Measurements from ENCODE around the gene SEMA4D.

SEMA4D gene

DNA sequence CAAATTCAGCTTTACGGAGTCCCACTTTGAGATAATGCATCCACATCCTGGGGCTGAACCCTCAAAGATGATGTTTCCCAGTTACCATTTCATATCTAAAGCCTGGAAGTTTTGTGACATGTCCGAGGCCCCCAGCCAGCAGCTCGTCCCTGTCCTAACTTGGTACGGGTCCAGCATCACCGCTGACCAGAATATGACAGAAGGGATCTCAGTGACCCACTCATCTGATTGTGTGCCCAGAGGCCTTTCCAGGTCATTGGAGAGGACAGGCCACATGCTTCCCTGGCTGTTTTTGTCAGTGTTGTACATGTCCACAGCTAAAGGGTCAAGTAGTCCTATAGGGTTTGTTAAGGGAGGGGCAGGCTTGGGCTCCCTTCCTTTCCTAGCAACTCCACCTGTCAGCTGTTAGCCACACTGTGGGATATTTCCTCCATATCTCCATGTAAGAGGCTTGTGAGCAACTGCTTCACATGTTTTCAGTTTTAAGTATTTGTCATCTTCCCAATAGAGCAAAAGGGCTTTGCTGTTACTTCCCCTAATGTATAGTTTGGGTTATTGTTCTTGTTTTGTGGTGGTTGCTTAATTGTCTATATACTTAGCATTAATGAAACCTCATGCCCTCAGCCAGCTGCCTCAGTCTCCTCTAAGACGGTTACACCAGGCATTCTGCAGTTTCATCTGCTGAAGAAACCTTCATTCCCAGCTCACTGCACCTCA lies 146.2 kb downstream of the SEMA4D start:
- no peak for DNase-seq (ENCODE audit: extremely low read depth, insufficient read length)
- H3K27me3 ChIP-seq (replicated peaks; ENCODE audit: control insufficient read depth, insufficient read depth, low read length): no peaks in the 10 kb centered on the region
- peaks cover 44% of the 10 kb centered on the region for H3K36me3 ChIP-seq (ENCODE audit: control insufficient read depth, insufficient read depth, low read length)
- no peak overlapping the region for H3K4me3 ChIP-seq (replicated peaks; ENCODE audit: low read depth, low read length)
- no peak for TF ChIP-seq CTCF (IDR thresholded peaks at IDR 0.05; ENCODE audit: insufficient read depth, low read length, poor library complexity, severe bottlenecking)

DNA sequence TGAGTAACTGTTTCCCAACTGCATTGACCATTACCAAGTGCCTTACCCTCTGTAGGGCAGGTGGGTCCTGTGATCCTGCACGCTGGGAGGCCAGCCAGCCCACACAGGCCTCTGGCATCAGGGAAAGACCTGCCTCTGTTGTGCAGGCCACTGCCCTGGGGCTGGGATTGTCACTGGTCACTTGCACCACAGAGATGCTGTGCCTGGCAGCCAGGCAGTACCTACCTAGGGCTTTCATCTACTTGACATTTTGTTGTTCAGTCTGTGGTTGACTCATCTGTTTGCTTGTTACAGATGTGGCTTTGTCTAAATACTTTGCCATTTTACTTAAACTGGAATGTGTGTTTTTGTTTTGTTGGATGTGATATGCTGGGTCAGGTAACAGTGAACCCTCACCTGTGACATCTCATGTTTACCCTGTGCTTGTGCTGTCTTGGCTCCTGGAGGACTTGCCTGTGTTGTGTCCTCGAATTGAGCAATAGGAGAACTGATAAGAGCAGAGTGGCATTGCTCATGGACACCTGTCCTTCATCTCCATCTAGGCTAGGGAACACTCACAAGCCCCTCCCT lies 146.8 kb downstream of the SEMA4D start:
- peaks cover 46% of the 10 kb centered on the region for H3K36me3 ChIP-seq (ENCODE audit: control insufficient read depth, insufficient read depth, low read length)
- no peak for DNase-seq (ENCODE audit: extremely low read depth, insufficient read length)
- H3K27me3 ChIP-seq (replicated peaks; ENCODE audit: control insufficient read depth, insufficient read depth, low read length): no peaks in the 10 kb centered on the region
- TF ChIP-seq CTCF (IDR thresholded peaks at IDR 0.05; ENCODE audit: insufficient read depth, low read length, poor library complexity, severe bottlenecking): no peak
- H3K4me3 ChIP-seq (replicated peaks; ENCODE audit: low read depth, low read length): no peak overlapping the region

DNA sequence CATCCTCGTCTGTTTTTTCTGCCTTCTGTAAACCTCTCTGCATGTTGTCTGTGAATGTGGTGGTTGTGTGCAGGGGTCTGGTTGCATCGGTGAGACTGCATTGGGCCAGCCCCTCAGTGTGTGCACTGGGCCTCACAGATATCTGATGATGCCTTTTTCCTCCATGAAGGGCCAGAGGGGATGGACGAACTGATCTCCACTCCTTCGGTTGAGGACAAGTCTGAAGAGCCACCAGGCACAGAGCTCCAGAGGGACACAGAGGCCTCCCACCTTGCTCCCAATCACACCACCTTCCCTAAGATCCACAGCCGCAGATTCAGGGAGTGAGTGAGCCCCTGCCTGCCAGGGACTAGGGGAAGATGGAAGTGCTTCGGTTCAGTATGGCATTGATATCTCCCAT lies 148.3 kb downstream of the SEMA4D start:
- no peak for DNase-seq (ENCODE audit: extremely low read depth, insufficient read length)
- no peaks in the 10 kb centered on the region for H3K27me3 ChIP-seq (replicated peaks; ENCODE audit: control insufficient read depth, insufficient read depth, low read length)
- H3K4me3 ChIP-seq (replicated peaks; ENCODE audit: low read depth, low read length): no peak overlapping the region
- TF ChIP-seq CTCF (IDR thresholded peaks at IDR 0.05; ENCODE audit: insufficient read depth, low read length, poor library complexity, severe bottlenecking): no peak
- H3K36me3 ChIP-seq (ENCODE audit: control insufficient read depth, insufficient read depth, low read length): peaks cover 55% of the 10 kb centered on the region

DNA sequence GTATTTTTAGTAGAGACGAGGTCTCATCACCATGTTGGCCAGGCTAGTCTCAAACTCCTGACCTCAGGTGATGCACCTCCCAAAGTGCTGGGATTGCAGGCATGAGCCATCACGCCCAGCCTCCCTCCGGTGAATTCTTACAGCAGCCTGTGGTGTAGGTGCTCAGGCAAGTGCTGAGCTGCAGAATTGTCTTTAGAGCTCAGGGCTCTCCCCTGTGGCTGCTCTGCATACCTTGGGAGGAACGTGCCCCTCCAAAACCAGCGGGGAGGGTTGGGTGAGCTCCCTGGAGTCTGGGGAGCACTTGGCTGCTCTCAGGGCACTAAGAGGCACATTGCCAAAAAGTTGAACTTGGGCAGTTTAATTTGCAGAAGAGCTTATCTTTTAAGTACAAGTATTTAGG lies 150.3 kb downstream of the SEMA4D start:
- Histone ChIP-seq H3K4me3 (replicated peaks; ENCODE audit: low read depth, low read length) (no peak overlapping the region), H3K27me3 (replicated peaks; ENCODE audit: control insufficient read depth, insufficient read depth, low read length) (no peaks in the 10 kb centered on the region), H3K36me3 (ENCODE audit: control insufficient read depth, insufficient read depth, low read length) (peaks cover 42% of the 10 kb centered on the region)
- no peak for DNase-seq (ENCODE audit: extremely low read depth, insufficient read length)
- no peak for TF ChIP-seq CTCF (IDR thresholded peaks at IDR 0.05; ENCODE audit: insufficient read depth, low read length, poor library complexity, severe bottlenecking)

GRCh38 chr9:89346696-89347095 lies 151.2 kb downstream of the SEMA4D start:
- TF ChIP-seq CTCF (IDR thresholded peaks at IDR 0.05; ENCODE audit: insufficient read depth, low read length, poor library complexity, severe bottlenecking): no peak
- Histone ChIP-seq H3K4me3 (replicated peaks; ENCODE audit: low read depth, low read length) (no peak overlapping the region), H3K36me3 (ENCODE audit: control insufficient read depth, insufficient read depth, low read length) (peaks cover 37% of the 10 kb centered on the region), H3K27me3 (replicated peaks; ENCODE audit: control insufficient read depth, insufficient read depth, low read length) (no peaks in the 10 kb centered on the region)
- DNase-seq (ENCODE audit: extremely low read depth, insufficient read length): no peak

All from GM06990 (cell line).